ENCODE measurements around the gene FRMD5.

GRCh38 chr15:43852607-43853006, 342.5 kb downstream of the FRMD5 start:
- TF ChIP-seq EP300 (IDR thresholded peaks at IDR 0.05) (no peak), POLR2AphosphoS2 (conservative IDR thresholded peaks at IDR 0.05; ENCODE audit: low read length) (no peak), CTCF (IDR thresholded peaks at IDR 0.05) (no peak), CHD4 (IDR thresholded peaks at IDR 0.05; ENCODE audit: borderline replicate concordance) (no peak), POLR2A (IDR thresholded peaks at IDR 0.05; ENCODE audit: low read length) (no peak), E2F6 (IDR thresholded peaks at IDR 0.05; ENCODE audit: borderline replicate concordance, low read depth) (no peak), FOSL2 (IDR thresholded peaks at IDR 0.05) (no peak), FOSL2 (CRISPR knock-in tag; IDR thresholded peaks at IDR 0.05) (no peak), SMC3 (IDR thresholded peaks at IDR 0.05) (no peak), MAZ (IDR thresholded peaks at IDR 0.05; ENCODE audit: borderline replicate concordance, low read depth, low read length) (no peak), NPAS2 (CRISPR knock-in tag; IDR thresholded peaks at IDR 0.05; ENCODE audit: borderline replicate concordance) (no peak), REST (IDR thresholded peaks at IDR 0.05) (no peak), BHLHE40 (IDR thresholded peaks at IDR 0.05; ENCODE audit: low read depth, low read length) (no peak), RFX5 (IDR thresholded peaks at IDR 0.05) (no peak)
